Measurements from ENCODE around the gene UMPS.
"Not testable (repeated sequence)": the region's sequence is repeated elsewhere in the genome, so short reads cannot be mapped to it uniquely, and the experiment has no call there.

Gene UMPS

GRCh38 chr3:124781476-124782376 is 51.5 kb downstream of the UMPS start:
- DNase-seq = no peak

- DNase-seq = not testable (repeated sequence)
Observed at GRCh38 chr3:124782377-124782712, 52.1 kb downstream of the UMPS start.

- DNase-seq = no peak
Observed at GRCh38 chr3:124783696-124784095, 53.4 kb downstream of the UMPS start.

- no peak for DNase-seq
Observed at GRCh38 chr3:124784686-124785382, 54.6 kb downstream of the UMPS start.

GRCh38 chr3:124785973-124786372 is 55.7 kb downstream of the UMPS start:
- DNase-seq = no peak

- no peak for DNase-seq
Observed at GRCh38 chr3:124786511-124787241, 56.4 kb downstream of the UMPS start.

- DNase-seq = no peak
Observed at GRCh38 chr3:124787476-124788195, 57.4 kb downstream of the UMPS start.

- DNase-seq = no peak
Observed at GRCh38 chr3:124788254-124788745, 58.0 kb downstream of the UMPS start.

- not testable (repeated sequence) for DNase-seq
Observed at GRCh38 chr3:124789103-124789502, 58.9 kb downstream of the UMPS start.

- no peak for DNase-seq
Observed at GRCh38 chr3:124791142-124791541, 60.9 kb downstream of the UMPS start.

GRCh38 chr3:124791639-124792151 is 61.4 kb downstream of the UMPS start:
- no peak for DNase-seq

- no peak for DNase-seq
Observed at GRCh38 chr3:124792341-124793040, 62.2 kb downstream of the UMPS start.

GRCh38 chr3:124793054-124793739 is 62.9 kb downstream of the UMPS start:
- no peak for DNase-seq

GRCh38 chr3:124796477-124796876 is 66.2 kb downstream of the UMPS start:
- DNase-seq = no peak

- peak; percentile 53 for DNase-seq
Observed at GRCh38 chr3:124797426-124797945, 67.2 kb downstream of the UMPS start.

Measured in DMS 273 treated with DMSO at 0.1 percent for 48 hours (cell line).